K562 (cell line): Measurements from ENCODE around the gene ERMARD. TPM values are rescaled to one million over a fixed set of nuclear protein-coding genes. Genes with fewer than 3 reads are reported as not detected.
A peak's percentile ranks its signal among the peaks of the same experiment; 100 is the strongest.

Source experiments
- CREB1 ChIP-seq, 2 experiments: sonication (generic) in 1 of 2; formaldehyde crosslinking in 1 of 2; IDR thresholded peaks; 2 replicates each; pipeline versions ENCODE4 v1.6.1 to v1.8.0; 2012 to 2022; ENCODE audit warnings: inconsistent platforms in 1 of 2, mild to moderate bottlenecking in 1 of 2, missing genetic modification reagents in 1 of 2, moderate library complexity in 1 of 2
- CREB5 ChIP-seq: fragments of 250-450 bp; sonication (Bioruptor Pico); IDR thresholded peaks from 2 replicates; pipeline ENCODE4 v1.5.0; 2020; ENCODE audit warnings: mild to moderate bottlenecking
- CREM ChIP-seq: IDR thresholded peaks from 2 replicates; pipeline ENCODE4 v1.6.1; 2014; ENCODE audit warnings: antibody characterized with exemption, low read depth
- ELF2 ChIP-seq: fragments of 250-450 bp; sonication (Bioruptor Pico); IDR thresholded peaks from 2 replicates; pipeline ENCODE4 v1.5.0; 2021; ENCODE audit warnings: mild to moderate bottlenecking
- FIP1L1 ChIP-seq: fragments of 200-400 bp; formaldehyde crosslinking; IDR thresholded peaks from 2 replicates; pipeline ENCODE4 v1.6.1; 2018; ENCODE audit warnings: mild to moderate bottlenecking, low read depth, low read length; ENCODE audit not compliant: poor library complexity, severe bottlenecking
- KLF10 ChIP-seq: fragments of 250-450 bp; sonication (Bioruptor Pico); IDR thresholded peaks from 2 replicates; pipeline ENCODE4 v1.6.1; 2021; ENCODE audit warnings: matching md5 sums
- MTA1 ChIP-seq: fragments of 450-650 bp; IDR thresholded peaks from 2 replicates; pipeline ENCODE4 v1.6.1; 2017; ENCODE audit warnings: borderline replicate concordance
- MXD1 ChIP-seq: fragments of 250-450 bp; sonication (Bioruptor Pico); IDR thresholded peaks from 2 replicates; pipeline ENCODE4 v1.8.0; 2021; ENCODE audit warnings: borderline replicate concordance, mild to moderate bottlenecking, moderate library complexity; ENCODE audit not compliant: poor library complexity, severe bottlenecking
- NCOR1 ChIP-seq: fragments of 450-650 bp; IDR thresholded peaks from 2 replicates; pipeline ENCODE4 v1.6.1; 2016; ENCODE audit warnings: mild to moderate bottlenecking, moderate library complexity
- NR4A1 ChIP-seq, 2 experiments: fragments of 250-450 bp in 1 of 2; fragments of 450-650 bp in 1 of 2; sonication (Bioruptor Pico) in 1 of 2; IDR thresholded peaks; 2 replicates each; pipeline versions ENCODE4 v1.4.0 to v1.6.1; 2016 to 2020; ENCODE audit warnings: mild to moderate bottlenecking in 2 of 2, missing compliant biosample characterization in 1 of 2, missing genetic modification characterization in 1 of 2, moderate library complexity in 1 of 2
- PHF20 ChIP-seq: fragments of 450-650 bp; IDR thresholded peaks from 2 replicates; pipeline ENCODE4 v1.6.1; 2018; ENCODE audit not compliant: partially characterized antibody
- PML ChIP-seq: IDR thresholded peaks from 2 replicates; pipeline ENCODE4 v1.6.1; 2012; ENCODE audit warnings: low read length, inconsistent platforms
- POLR2AphosphoS2 ChIP-seq: IDR thresholded peaks from 2 replicates; pipeline ENCODE4 v1.6.1; 2012; ENCODE audit warnings: low read length, improper control_type of control experiment
- RCOR1 ChIP-seq, 2 experiments: IDR thresholded peaks; 2 replicates each; pipeline ENCODE4 v1.6.1; 2012; ENCODE audit warnings: low read depth in 2 of 2, low read length in 2 of 2, borderline replicate concordance in 1 of 2, improper control_type of control experiment in 1 of 2
- RHOXF2B ChIP-seq: fragments of 250-450 bp; sonication (Bioruptor Pico); conservative IDR thresholded peaks from 2 replicates; pipeline ENCODE4 v1.5.1; 2021
- SIRT6 ChIP-seq: IDR thresholded peaks from one replicate; pipeline ENCODE4 v1.6.1; 2012; ENCODE audit warnings: low read depth, mild to moderate bottlenecking, control low read depth, inconsistent platforms, low read length, moderate library complexity
- TAF1 ChIP-seq: IDR thresholded peaks from 2 replicates; pipeline ENCODE4 v1.6.1; 2011; ENCODE audit warnings: mild to moderate bottlenecking, low read length, moderate library complexity; ENCODE audit not compliant: insufficient read depth, control insufficient read depth, severe bottlenecking; ENCODE audit errors: extremely low read depth
- TGIF2 ChIP-seq: sonication (generic); formaldehyde crosslinking; IDR thresholded peaks from 2 replicates; pipeline ENCODE4 v1.8.1; 2022; ENCODE audit warnings: mild to moderate bottlenecking, missing genetic modification reagents, moderate library complexity
- XRCC3 ChIP-seq: fragments of 450-650 bp; IDR thresholded peaks from 2 replicates; pipeline ENCODE4 v1.6.1; 2017; ENCODE audit warnings: mild to moderate bottlenecking, moderate library complexity
- ZNF174 ChIP-seq: fragments of 250-450 bp; sonication (Bioruptor Pico); IDR thresholded peaks from 2 replicates; pipeline ENCODE4 v1.4.0; 2020; ENCODE audit warnings: mild to moderate bottlenecking
- ZNF586 ChIP-seq: fragments of 450-650 bp; formaldehyde crosslinking; conservative IDR thresholded peaks from 2 replicates; pipeline ENCODE4 v1.4.0; 2020; ENCODE audit warnings: mild to moderate bottlenecking, moderate library complexity
- ZNF717 ChIP-seq: fragments of 250-450 bp; sonication (Bioruptor Pico); IDR thresholded peaks from 2 replicates; pipeline ENCODE4 v1.5.0; 2021
- polyA plus RNA-seq, 8 experiments: library from polyadenylated mRNA; depleted of rRNA in 4 of 8; stranded (reverse) in 5 of 8; unstranded in 3 of 8; fragments of >200 nt; fragmentation: Nextera tagmentation in 2 of 8; fragmentation: Illumina TruSeq in 1 of 8; extraction: Ambion mirVana in 2 of 8; extraction: Trizol in 1 of 8; gene quantifications; 2 replicates each; pipeline versions ENCODE4 v1.2.1 to v1.2.3, GENCODE V29; 2011 to 2014; ENCODE audit warnings: inconsistent platforms in 1 of 8, missing spikeins in 1 of 8
- total RNA-seq, 7 experiments: library from RNA; depleted of rRNA in 6 of 7; stranded (reverse); fragments of >200 nt in 6 of 7; fragmentation: Illumina TruSeq in 2 of 7; extraction: Trizol in 2 of 7; gene quantifications; 2 replicates each; pipeline versions ENCODE4 v1.2.1 to v1.2.3, GENCODE V29; 2011 to 2021; ENCODE audit warnings: low replicate concordance in 1 of 7
- TF ChIP-seq, protein P1 (sequence below): sonication (generic); formaldehyde crosslinking; IDR thresholded peaks from 2 replicates; pipeline ENCODE4 v1.8.1; 2022; ENCODE audit warnings: missing genetic modification reagents
- TF ChIP-seq, protein P2 (sequence below), 2 experiments: fragments of 450-650 bp in 1 of 2; sonication (generic) in 1 of 2; formaldehyde crosslinking in 1 of 2; IDR thresholded peaks in 1 of 2; conservative IDR thresholded peaks in 1 of 2; 2 replicates each; pipeline versions ENCODE4 v1.6.1 to v1.8.1; 2016 to 2023; ENCODE audit warnings: mild to moderate bottlenecking in 2 of 2, moderate library complexity in 2 of 2, inconsistent platforms in 1 of 2, missing genetic modification reagents in 1 of 2

Gene ERMARD
- total and polyA plus RNA-seq, 9 of the 15 experiments (the other 6 are each of a cell fraction or from before 2014, with no cell fraction given): 14.5 to 68.6 (median 27.7) TPM

DNA sequence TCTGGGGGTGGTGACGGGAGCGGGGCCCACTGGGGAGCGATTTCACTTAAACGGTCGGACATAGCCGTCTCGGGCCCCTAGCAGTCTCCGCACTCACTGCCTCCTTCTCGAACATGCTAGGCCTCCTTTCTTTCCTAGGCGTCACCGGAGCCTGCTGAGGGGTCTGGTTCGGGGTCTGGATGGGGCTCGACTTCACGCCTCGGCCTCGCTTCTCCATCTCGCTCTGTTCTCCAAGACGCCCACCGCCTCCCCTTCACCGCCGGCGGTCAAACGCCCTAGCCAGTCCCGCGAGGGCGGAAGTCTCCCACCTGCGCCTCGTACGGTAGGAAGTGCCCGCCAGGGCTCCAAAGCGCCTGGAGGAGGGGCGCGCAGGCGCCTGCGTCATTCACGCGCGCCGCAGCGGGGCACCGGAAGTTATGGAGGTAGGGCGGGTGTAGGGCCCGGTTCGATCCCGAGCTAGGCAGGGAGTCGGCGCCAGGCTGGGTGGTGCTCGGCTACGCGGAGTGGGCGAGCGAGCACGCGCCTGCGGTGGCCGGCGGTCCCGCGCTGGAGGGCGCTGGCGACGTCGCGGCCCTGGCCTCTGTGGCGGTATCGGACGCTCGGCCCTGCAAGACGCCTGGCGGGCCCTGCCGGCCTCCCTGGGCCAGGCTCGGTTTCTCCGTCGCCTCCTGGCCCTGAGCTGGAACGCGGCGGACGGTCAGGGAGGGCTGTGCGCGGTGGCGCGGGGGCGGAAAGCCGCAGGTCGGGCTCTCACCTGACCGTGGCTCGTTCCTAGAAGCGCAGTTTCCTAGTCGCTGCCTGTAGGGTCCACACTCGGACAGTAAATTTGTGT lies at the start of gene ERMARD, which contains the start of gene DYNLT2 (continued):
- TF ChIP-seq TAF1 (peak; percentile 97), ZNF717 (no peak), MXD1 (CRISPR knock-in tag) (no peak), RHOXF2B (CRISPR knock-in tag) (no peak), SIRT6 (no peak), PHF20 (peak; percentile 98), KLF10 (CRISPR knock-in tag) (no peak), ELF2 (CRISPR knock-in tag) (peak; percentile 98), FIP1L1 (peak; percentile 96), CREM (peak; percentile 100), ZNF586 (CRISPR knock-in tag) (no peak), MTA1 (peak; percentile 99), TGIF2 (CRISPR knock-in tag) (0 out of 2 replicates have a peak, but pooled peaks have one; percentile 75), XRCC3 (no peak; the same call in 1 of the 2 replicates), CREB5 (no peak), NCOR1 (peak; percentile 62), ZNF174 (CRISPR knock-in tag) (no peak), RCOR1 (IDR thresholded peaks at IDR 0.05; ENCODE audit: borderline replicate concordance in 1 of 2, low read depth in 2 of 2, low read length in 2 of 2) (0 out of 4 replicates have a peak, but pooled peaks of 1 of the 2 experiments have one; percentile 20), PML (peak; percentile 91), CREB1 (IDR thresholded peaks at IDR 0.05) (peak; percentile 99), CREB1 (CRISPR knock-in tag; IDR thresholded peaks at IDR 0.05) (peak; percentile 100), POLR2AphosphoS2 (no peak; the same call in 1 of the 2 replicates), NR4A1 (CRISPR knock-in tag; IDR thresholded peaks at IDR 0.05) (no peak), NR4A1 (tag; IDR thresholded peaks at IDR 0.05) (peak; percentile 73; the same call in 1 of the 2 replicates)
- TF ChIP-seq, protein P1, sequence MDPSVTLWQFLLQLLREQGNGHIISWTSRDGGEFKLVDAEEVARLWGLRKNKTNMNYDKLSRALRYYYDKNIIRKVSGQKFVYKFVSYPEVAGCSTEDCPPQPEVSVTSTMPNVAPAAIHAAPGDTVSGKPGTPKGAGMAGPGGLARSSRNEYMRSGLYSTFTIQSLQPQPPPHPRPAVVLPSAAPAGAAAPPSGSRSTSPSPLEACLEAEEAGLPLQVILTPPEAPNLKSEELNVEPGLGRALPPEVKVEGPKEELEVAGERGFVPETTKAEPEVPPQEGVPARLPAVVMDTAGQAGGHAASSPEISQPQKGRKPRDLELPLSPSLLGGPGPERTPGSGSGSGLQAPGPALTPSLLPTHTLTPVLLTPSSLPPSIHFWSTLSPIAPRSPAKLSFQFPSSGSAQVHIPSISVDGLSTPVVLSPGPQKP (CRISPR knock-in tag): peak; percentile 97
- TF ChIP-seq, protein P2, sequence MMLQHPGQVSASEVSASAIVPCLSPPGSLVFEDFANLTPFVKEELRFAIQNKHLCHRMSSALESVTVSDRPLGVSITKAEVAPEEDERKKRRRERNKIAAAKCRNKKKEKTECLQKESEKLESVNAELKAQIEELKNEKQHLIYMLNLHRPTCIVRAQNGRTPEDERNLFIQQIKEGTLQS (IDR thresholded peaks at IDR 0.05): no peak
- TF ChIP-seq, protein P2 (CRISPR knock-in tag; conservative IDR thresholded peaks at IDR 0.05): peak; percentile 81
